Stimulated activated CD4-positive, alpha-beta T cell treated with anti-CD3 and anti-CD28 coated beads, Interleukin-15, amount 100 ng/mL, for 24 hours (primary cell): ENCODE data around the gene FZD7.

Experiments
- DNase-seq: peaks from one replicate; pipeline ENCODE4 v3.0.0-alpha.2; 2020

The FZD7 gene

GRCh38 chr2:202014759-202015211 is 18.9 kb upstream of the FZD7 start:
- DNase-seq: no peak

GRCh38 chr2:202015471-202015870 is 18.2 kb upstream of the FZD7 start:
- DNase-seq: no peak

GRCh38 chr2:202016579-202017227 is 17.0 kb upstream of the FZD7 start:
- DNase-seq: no peak

GRCh38 chr2:202017940-202018339 is 15.7 kb upstream of the FZD7 start:
- no peak for DNase-seq

GRCh38 chr2:202018950-202019349 is 14.7 kb upstream of the FZD7 start:
- DNase-seq: no peak

GRCh38 chr2:202019689-202020450 is 13.8 kb upstream of the FZD7 start:
- no peak for DNase-seq

- no peak for DNase-seq
Observed at GRCh38 chr2:202022755-202023154, 10.9 kb upstream of the FZD7 start.

GRCh38 chr2:202023198-202023903 is 10.3 kb upstream of the FZD7 start:
- DNase-seq: no peak

- DNase-seq: no peak
Observed at GRCh38 chr2:202023904-202024266, 9.8 kb upstream of the FZD7 start.

GRCh38 chr2:202024871-202025270 is 8.8 kb upstream of the FZD7 start:
- DNase-seq: no peak

- no peak for DNase-seq
Observed at GRCh38 chr2:202025816-202026215, 7.8 kb upstream of the FZD7 start.

- DNase-seq: no peak
Observed at GRCh38 chr2:202026507-202026906, 7.1 kb upstream of the FZD7 start.

- no peak for DNase-seq
Observed at GRCh38 chr2:202030691-202031090, 3.0 kb upstream of the FZD7 start.

GRCh38 chr2:202031246-202031951 is 2.3 kb upstream of the FZD7 start:
- DNase-seq: no peak

- DNase-seq: peak; percentile 45
Observed at GRCh38 chr2:202032846-202033316, 774 bp upstream of the FZD7 start.

GRCh38 chr2:202034249-202035088 is 814 bp downstream of the FZD7 start:
- peak; percentile 43 for DNase-seq

GRCh38 chr2:202035089-202035940 is 1.7 kb downstream of the FZD7 start:
- peak; percentile 58 for DNase-seq

GRCh38 chr2:202035941-202036372 is 2.3 kb downstream of the FZD7 start:
- no peak for DNase-seq

- no peak for DNase-seq
Observed at GRCh38 chr2:202036601-202037037, 3.0 kb downstream of the FZD7 start.

GRCh38 chr2:202037086-202037485 is 3.4 kb downstream of the FZD7 start:
- no peak for DNase-seq
